ENCODE results near the gene DYNLT4.

DNA sequence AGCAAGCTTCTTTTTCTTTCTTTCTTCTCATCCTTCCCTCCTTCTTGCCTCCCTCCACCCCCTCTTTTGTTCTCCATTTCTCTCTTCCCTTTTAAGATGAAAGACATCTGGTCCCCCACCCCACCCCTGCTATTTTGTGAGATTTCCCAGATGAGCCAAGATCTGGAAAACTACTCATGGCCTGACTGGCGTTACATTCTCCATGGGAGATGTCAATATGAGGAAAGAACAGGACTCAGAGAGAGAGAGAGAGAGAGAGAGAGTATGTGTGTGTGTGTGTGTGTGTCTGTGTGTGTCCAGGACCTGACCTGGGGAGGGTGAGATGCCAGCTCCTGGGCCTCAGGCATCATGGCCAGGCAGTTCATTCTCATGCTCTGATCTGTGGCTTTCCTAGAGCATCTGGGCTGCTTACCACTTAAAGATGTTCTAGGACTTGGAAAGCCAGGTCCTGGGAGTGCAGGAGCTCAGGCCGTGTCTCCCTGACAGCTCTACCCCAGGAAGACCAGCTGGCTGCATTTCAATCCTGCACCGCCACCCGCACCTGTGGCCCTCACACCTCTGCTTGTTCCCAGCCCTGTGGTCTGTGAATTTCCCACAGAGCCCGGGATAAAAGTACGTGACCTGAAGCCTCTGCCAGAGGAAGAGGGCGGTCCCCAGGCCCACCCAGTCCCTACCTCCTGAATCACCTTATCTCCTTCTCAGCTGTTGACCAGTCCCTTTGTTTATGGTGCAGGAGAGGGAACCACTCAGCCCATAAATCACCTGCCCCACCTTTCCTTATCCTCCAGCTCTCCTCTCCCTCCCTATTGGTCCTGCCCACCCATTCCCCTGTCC lies 16.0 kb downstream of the DYNLT4 start:
- TF ChIP-seq, protein P1, sequence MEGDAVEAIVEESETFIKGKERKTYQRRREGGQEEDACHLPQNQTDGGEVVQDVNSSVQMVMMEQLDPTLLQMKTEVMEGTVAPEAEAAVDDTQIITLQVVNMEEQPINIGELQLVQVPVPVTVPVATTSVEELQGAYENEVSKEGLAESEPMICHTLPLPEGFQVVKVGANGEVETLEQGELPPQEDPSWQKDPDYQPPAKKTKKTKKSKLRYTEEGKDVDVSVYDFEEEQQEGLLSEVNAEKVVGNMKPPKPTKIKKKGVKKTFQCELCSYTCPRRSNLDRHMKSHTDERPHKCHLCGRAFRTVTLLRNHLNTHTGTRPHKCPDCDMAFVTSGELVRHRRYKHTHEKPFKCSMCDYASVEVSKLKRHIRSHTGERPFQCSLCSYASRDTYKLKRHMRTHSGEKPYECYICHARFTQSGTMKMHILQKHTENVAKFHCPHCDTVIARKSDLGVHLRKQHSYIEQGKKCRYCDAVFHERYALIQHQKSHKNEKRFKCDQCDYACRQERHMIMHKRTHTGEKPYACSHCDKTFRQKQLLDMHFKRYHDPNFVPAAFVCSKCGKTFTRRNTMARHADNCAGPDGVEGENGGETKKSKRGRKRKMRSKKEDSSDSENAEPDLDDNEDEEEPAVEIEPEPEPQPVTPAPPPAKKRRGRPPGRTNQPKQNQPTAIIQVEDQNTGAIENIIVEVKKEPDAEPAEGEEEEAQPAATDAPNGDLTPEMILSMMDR (IDR thresholded peaks at IDR 0.05), result no peak
- no peak for TF ChIP-seq POLR2A (IDR thresholded peaks at IDR 0.05)

Measured in adrenal gland (tissue), 5 donors.